Smooth muscle cell (in vitro differentiated cells): ENCODE measurements around the gene CBARP. TPM values are rescaled to one million over a fixed set of nuclear protein-coding genes. Genes with fewer than 3 reads are reported as not detected.

Source experiments
- DNase-seq: peaks from one replicate; lab custom pipeline; 2025; ENCODE audit not compliant: unreplicated experiment; lab: John Stamatoyannopoulos, UW
- H2AFZ ChIP-seq: fragments of 200-600 bp; sonication (generic); 2 replicates; pipeline ENCODE4 v1.6.0; 2016; ENCODE audit warnings: antibody characterized with exemption, low read depth, mild to moderate bottlenecking
- H3F3A ChIP-seq: fragments of 200-600 bp; sonication (generic); 2 replicates; pipeline ENCODE4 v1.6.0; 2017; ENCODE audit warnings: antibody characterized with exemption, low read depth
- H3K27ac ChIP-seq: fragments of 200-600 bp; sonication (generic); 2 replicates; pipeline ENCODE4 v1.5.1; 2016; ENCODE audit warnings: low read depth, mild to moderate bottlenecking
- H3K27me3 ChIP-seq: fragments of 200-600 bp; sonication (generic); 2 replicates; pipeline ENCODE4 v1.6.1; 2016; ENCODE audit warnings: low read depth, mild to moderate bottlenecking
- H3K36me3 ChIP-seq: fragments of 200-600 bp; sonication (generic); 2 replicates; pipeline ENCODE4 v1.5.1; 2016; ENCODE audit warnings: low read depth
- H3K4me1 ChIP-seq: fragments of 200-600 bp; sonication (generic); 2 replicates; pipeline ENCODE4 v1.5.1; 2016; ENCODE audit warnings: low read depth
- H3K4me2 ChIP-seq: fragments of 200-600 bp; sonication (generic); 2 replicates; pipeline ENCODE4 v1.6.0; 2016; ENCODE audit warnings: mild to moderate bottlenecking
- H3K4me3 ChIP-seq: fragments of 200-600 bp; sonication (generic); 2 replicates; pipeline ENCODE4 v1.5.1; 2016; ENCODE audit warnings: mild to moderate bottlenecking
- H3K79me2 ChIP-seq: fragments of 200-600 bp; sonication (generic); 2 replicates; pipeline ENCODE4 v1.6.0; 2016; ENCODE audit warnings: low read depth, mild to moderate bottlenecking
- H3K9ac ChIP-seq: fragments of 200-600 bp; sonication (generic); 2 replicates; pipeline ENCODE4 v1.6.0; 2016; ENCODE audit warnings: low read depth
- H3K9me3 ChIP-seq: fragments of 200-600 bp; sonication (generic); replicated peaks from 2 replicates; pipeline ENCODE4 v1.5.1; 2016; ENCODE audit warnings: low read depth
- H4K20me1 ChIP-seq: fragments of 200-600 bp; sonication (generic); 2 replicates; pipeline ENCODE4 v1.6.0; 2016; ENCODE audit warnings: low read depth
- whole genome bisulfite sequencing: methylation state at CpG from one replicate; pipeline ENCODE4 v1.1.7; 2016; ENCODE audit warnings: low lambda C conversion rate; 5-methylcytosine and 5-hydroxymethylcytosine counted together
- polyA plus RNA-seq: library from polyadenylated mRNA; unstranded; fragments of >200 nt; fragmentation: Nextera tagmentation; extraction: Ambion mirVana; gene quantifications from 2 replicates; pipeline ENCODE4 v1.2.1, GENCODE V29; 2016
- total RNA-seq: library from RNA; depleted of rRNA; stranded (reverse); fragments of >200 nt; gene quantifications from 2 replicates; pipeline ENCODE4 v1.2.3, GENCODE V29; 2014
- TF ChIP-seq, protein P1 (sequence below): fragments of 200-600 bp; sonication (generic); IDR thresholded peaks from 2 replicates; pipeline ENCODE4 v1.5.1; 2017; ENCODE audit warnings: borderline replicate concordance, mild to moderate bottlenecking, antibody characterized with exemption; ENCODE audit not compliant: insufficient read depth, poor library complexity, severe bottlenecking

The CBARP gene
- total and polyA plus RNA-seq, 2 experiments from 2014 or later, result 2.7 to 10.5 TPM

DNA sequence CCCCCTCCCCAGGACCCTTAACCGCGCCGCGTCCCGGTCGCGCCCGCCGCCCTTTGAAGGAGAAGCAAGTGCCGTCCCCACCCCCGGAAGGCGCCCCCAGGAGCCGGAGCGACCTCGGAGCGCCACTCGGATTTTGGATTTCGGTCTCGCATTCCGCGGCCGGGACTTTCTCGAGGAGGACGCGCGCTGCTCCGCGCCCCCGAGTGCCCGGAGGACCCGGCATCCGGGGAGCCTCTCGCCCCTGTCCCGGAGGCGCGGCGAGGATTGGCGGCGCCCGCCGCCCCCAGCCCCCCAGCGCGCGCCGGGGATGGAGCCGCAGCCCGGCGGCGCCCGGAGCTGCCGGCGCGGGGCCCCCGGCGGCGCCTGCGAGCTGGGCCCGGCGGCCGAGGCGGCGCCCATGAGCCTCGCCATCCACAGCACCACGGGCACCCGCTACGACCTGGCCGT is 12.2 kb upstream of the CBARP start:
- WGBS, result under 1% methylated on average over 32 of the region's 67 CpGs
- Histone ChIP-seq H4K20me1 (peaks cover 50% of the 10 kb centered on the region), H3K36me3 (no peaks in the 10 kb centered on the region), H3K4me1 (peaks cover 7% of the 10 kb centered on the region), H3K4me2 (peak overlapping the region; percentile 99), H3K27ac (peak overlapping the region; percentile 97), H3K9ac (peak overlapping the region; percentile 95), H3F3A (peaks cover 34% of the 10 kb centered on the region), H2AFZ (no peak overlapping the region), H3K4me3 (peak overlapping the region; percentile 99), H3K79me2 (peaks cover 48% of the 10 kb centered on the region), H3K9me3 (no peaks in the 10 kb centered on the region), H3K27me3 (no peaks in the 10 kb centered on the region)
- TF ChIP-seq, protein P1, sequence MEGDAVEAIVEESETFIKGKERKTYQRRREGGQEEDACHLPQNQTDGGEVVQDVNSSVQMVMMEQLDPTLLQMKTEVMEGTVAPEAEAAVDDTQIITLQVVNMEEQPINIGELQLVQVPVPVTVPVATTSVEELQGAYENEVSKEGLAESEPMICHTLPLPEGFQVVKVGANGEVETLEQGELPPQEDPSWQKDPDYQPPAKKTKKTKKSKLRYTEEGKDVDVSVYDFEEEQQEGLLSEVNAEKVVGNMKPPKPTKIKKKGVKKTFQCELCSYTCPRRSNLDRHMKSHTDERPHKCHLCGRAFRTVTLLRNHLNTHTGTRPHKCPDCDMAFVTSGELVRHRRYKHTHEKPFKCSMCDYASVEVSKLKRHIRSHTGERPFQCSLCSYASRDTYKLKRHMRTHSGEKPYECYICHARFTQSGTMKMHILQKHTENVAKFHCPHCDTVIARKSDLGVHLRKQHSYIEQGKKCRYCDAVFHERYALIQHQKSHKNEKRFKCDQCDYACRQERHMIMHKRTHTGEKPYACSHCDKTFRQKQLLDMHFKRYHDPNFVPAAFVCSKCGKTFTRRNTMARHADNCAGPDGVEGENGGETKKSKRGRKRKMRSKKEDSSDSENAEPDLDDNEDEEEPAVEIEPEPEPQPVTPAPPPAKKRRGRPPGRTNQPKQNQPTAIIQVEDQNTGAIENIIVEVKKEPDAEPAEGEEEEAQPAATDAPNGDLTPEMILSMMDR, result no peak
- DNase-seq, result no peak

DNA sequence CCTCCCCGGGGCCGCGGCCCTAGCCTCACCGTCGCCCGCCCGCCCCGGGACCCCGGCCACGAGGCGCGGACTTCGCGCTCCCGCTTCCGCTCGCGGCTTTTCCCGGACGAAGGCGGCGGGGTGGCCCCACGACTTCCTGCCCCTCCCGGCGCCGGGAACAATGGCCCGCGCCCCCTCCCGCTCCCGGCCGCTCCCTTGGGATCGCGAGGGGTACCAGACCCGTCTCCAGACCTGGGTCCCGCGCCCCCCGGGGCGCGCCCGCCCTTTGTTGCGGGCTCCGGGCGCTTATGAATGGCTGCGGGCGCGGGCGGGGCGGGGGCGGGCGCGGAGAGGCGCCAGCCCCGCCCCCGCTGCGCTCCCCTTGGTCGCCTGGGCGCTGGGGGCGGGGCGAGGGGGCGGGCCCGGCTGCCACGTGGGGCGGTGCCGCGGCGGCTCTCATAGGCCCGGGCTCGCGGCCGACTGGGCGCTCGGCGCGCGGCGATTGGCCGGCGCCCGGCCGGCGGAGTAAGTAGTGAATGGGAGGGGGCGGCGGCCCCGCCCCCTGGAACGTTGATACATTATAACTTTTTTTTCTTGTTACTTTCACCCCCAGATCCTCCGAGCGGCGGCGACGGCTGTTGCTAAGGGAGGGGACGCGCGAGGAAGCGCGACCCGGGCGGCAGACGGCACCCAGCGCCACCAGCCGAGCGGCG is 11.6 kb upstream of the CBARP start:
- Histone ChIP-seq H3K27ac (peak overlapping the region; percentile 99), H3K9me3 (no peaks in the 10 kb centered on the region), H3F3A (peaks cover 28% of the 10 kb centered on the region), H3K79me2 (peaks cover 43% of the 10 kb centered on the region), H3K9ac (peak overlapping the region; percentile 98), H3K4me2 (peak overlapping the region; percentile 99), H4K20me1 (peaks cover 49% of the 10 kb centered on the region), H3K36me3 (no peaks in the 10 kb centered on the region), H3K4me1 (peaks cover 7% of the 10 kb centered on the region), H2AFZ (no peak overlapping the region), H3K4me3 (peak overlapping the region; percentile 99), H3K27me3 (no peaks in the 10 kb centered on the region)
- peak; percentile 94 for DNase-seq
- TF ChIP-seq, protein P1, result no peak
- under 1% methylated on average over 38 of the region's 102 CpGs for WGBS

DNA sequence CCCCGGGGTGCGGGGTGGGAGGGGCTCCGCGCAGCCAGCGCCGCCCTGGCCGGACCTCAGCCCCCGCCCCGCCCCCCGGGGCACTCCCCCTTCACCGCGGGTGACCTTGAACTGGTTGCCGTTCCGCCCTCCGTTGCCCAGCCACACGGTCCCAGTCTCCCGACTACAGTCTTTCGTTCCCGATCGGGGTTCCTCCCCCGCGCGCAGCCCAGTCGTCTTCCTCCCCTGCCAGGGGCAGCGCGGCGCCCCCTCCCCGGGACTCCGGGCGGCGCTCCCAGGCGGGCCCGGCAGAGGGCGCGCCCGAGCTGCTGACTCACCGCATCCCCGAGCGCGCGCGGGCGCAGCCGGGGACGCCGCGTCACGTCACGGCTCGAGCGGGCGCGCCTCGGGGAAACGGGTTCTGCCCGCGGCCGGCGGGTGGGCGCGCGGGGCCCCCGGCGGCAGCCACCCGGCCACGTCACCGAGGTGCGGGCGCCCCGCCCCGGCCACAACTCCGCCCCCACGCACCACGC is 11.0 kb upstream of the CBARP start:
- 0% methylated on average over 3 of the region's 74 CpGs for WGBS

More for the DNA sequence above, 11.0 kb upstream of the CBARP start:
- Histone ChIP-seq H3K79me2 (peaks cover 36% of the 10 kb centered on the region), H3K9me3 (no peaks in the 10 kb centered on the region), H2AFZ (no peak overlapping the region), H3K27ac (peak overlapping the region; percentile 99), H3K4me2 (peak overlapping the region; percentile 93), H3K27me3 (no peaks in the 10 kb centered on the region), H3K4me1 (peaks cover 6% of the 10 kb centered on the region), H3K4me3 (peak overlapping the region; percentile 99), H3F3A (peaks cover 22% of the 10 kb centered on the region), H3K9ac (peak overlapping the region; percentile 98), H3K36me3 (no peaks in the 10 kb centered on the region), H4K20me1 (peaks cover 47% of the 10 kb centered on the region)
- TF ChIP-seq, protein P1, result peak; percentile 89
- peak; percentile 97 for DNase-seq
